ENCODE measurements around the gene TGFB1I1.

TGFB1I1 gene

GRCh38 chr16:31465788-31466370 is 6.1 kb upstream of the TGFB1I1 start:
- TF ChIP-seq, protein P1, sequence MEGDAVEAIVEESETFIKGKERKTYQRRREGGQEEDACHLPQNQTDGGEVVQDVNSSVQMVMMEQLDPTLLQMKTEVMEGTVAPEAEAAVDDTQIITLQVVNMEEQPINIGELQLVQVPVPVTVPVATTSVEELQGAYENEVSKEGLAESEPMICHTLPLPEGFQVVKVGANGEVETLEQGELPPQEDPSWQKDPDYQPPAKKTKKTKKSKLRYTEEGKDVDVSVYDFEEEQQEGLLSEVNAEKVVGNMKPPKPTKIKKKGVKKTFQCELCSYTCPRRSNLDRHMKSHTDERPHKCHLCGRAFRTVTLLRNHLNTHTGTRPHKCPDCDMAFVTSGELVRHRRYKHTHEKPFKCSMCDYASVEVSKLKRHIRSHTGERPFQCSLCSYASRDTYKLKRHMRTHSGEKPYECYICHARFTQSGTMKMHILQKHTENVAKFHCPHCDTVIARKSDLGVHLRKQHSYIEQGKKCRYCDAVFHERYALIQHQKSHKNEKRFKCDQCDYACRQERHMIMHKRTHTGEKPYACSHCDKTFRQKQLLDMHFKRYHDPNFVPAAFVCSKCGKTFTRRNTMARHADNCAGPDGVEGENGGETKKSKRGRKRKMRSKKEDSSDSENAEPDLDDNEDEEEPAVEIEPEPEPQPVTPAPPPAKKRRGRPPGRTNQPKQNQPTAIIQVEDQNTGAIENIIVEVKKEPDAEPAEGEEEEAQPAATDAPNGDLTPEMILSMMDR (IDR thresholded peaks at IDR 0.05; ENCODE audit: low read depth, low read length) = no peak
- no peak overlapping the region for H3K4me3 ChIP-seq (ENCODE audit: low read depth, low read length)

- H3K4me3 ChIP-seq (ENCODE audit: low read depth, low read length) = no peak overlapping the region
- TF ChIP-seq, protein P1 (IDR thresholded peaks at IDR 0.05; ENCODE audit: low read depth, low read length) = no peak
Measured at GRCh38 chr16:31466381-31466841, 5.5 kb upstream of the TGFB1I1 start.

DNA sequence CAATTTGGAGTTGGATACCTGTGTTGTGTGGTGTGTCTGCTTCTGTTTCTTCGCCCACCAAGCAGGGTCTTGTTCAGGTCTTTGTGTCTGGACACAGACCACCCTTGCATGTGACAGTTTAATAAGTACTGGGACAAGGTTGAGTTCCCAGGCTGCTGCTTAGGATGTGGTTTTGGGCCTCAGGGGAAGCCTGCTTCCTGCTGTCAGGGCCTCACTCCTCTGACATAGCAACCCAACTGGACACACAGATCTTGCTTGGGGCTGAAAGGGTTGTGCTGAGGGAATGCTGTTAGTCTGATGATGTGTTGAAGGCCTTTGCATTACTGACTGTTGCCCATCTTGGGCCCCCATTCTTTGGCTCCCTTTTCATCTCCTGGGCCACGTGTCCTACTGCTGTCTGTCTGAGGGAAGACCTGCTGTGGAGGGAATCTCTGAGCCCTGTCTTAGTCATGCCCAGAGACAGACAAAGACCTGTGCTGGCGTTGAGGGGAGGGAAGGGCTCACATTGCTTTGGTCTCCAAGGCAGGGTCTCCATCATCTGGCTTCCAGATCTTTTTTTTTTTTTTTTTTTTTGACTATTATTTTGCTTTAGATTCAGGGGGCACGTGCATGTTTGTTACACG is 4.7 kb upstream of the TGFB1I1 start:
- TF ChIP-seq, protein P1 (IDR thresholded peaks at IDR 0.05; ENCODE audit: low read depth, low read length) = no peak
- no peak overlapping the region for H3K4me3 ChIP-seq (ENCODE audit: low read depth, low read length)

DNA sequence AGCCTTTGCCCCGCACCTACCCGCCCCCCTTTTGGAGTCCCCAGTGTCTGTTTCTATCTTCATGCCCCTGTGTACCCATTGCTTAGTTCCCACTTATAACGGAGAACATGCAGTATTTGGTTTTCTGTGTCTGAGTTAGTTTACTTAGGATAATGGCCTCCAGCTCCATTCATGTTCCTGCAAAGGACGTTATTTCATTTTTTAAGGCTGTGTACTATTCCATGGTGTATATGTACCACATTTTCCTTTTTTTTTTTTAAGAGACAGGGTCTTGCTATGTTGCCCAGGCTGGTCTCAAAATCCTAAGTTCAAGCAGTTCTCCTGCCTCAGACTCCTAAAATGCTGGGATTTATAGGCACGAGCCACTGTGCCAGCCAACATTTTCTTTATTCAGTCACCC is 4.1 kb upstream of the TGFB1I1 start:
- TF ChIP-seq, protein P1 (IDR thresholded peaks at IDR 0.05; ENCODE audit: low read depth, low read length) = no peak
- no peak overlapping the region for H3K4me3 ChIP-seq (ENCODE audit: low read depth, low read length)

GRCh38 chr16:31470615-31471014 is 1.3 kb upstream of the TGFB1I1 start:
- no peak overlapping the region for H3K4me3 ChIP-seq (ENCODE audit: low read depth, low read length)
- TF ChIP-seq, protein P1 (IDR thresholded peaks at IDR 0.05; ENCODE audit: low read depth, low read length) = no peak

DNA sequence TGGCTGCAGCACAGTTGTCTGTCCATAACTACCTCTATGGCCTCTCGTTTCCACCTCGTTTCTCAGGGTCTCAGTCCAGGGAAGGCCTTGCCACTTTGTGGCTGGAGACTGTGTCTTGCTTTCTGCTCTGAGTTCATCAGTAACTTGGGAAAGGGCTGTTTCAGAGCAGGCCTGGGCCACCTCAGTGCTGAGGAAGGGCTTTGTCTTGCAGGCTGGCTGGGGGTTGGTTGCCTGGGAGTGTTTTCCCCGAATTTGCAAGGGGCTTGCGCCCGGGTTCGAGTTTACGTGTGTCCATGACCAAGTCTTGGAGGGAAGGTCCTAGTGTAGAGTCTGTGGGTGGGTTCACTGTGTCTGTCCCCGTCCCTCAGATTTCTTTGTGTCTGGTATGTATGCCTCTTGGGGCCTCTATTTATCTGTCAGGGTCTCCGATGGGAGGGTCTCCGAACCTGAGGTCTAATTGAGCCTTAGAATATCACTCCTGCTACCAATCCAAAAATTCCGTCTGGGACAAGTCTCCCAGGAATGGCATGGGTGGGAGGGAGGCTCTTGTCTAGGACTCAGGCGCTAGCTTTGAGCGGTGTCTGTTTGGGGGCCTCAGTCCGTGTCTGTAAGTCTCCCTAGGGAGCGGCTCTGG is 594 bp upstream of the TGFB1I1 start:
- TF ChIP-seq, protein P1 (IDR thresholded peaks at IDR 0.05; ENCODE audit: low read depth, low read length) = no peak
- peak overlapping the region; percentile 70 for H3K4me3 ChIP-seq (ENCODE audit: low read depth, low read length)

- TF ChIP-seq, protein P1 (IDR thresholded peaks at IDR 0.05; ENCODE audit: low read depth, low read length) = peak; percentile 79
- peak overlapping the region; percentile 70 for H3K4me3 ChIP-seq (ENCODE audit: low read depth, low read length)
Measured at GRCh38 chr16:31472709-31473203, 804 bp downstream of the TGFB1I1 start.
